Stimulated activated CD4-positive, alpha-beta T cell treated with anti-CD3 and anti-CD28 coated beads, Interleukin-4, amount 100 ng/mL, for 48 hours (primary cell): ENCODE data around the gene MYO1E.
"Not testable (repeated sequence)": the region's sequence is repeated elsewhere in the genome, so short reads cannot be mapped to it uniquely, and the experiment has no call there.

Source experiments
- DNase-seq, 2 donors: peaks; one replicate each; pipeline ENCODE4 v3.0.0-alpha.2; 2020; ENCODE audit warnings: low read depth in 2 of 2

MYO1E gene

GRCh38 chr15:59166601-59167265 is 205.9 kb downstream of the MYO1E start:
- no peak for DNase-seq

GRCh38 chr15:59166166-59166565 is 206.5 kb downstream of the MYO1E start:
- no peak for DNase-seq

- no peak for DNase-seq
These were observed 206.9 kb downstream of the MYO1E start for GRCh38 chr15:59165726-59166125.

GRCh38 chr15:59162080-59162479 is 210.6 kb downstream of the MYO1E start:
- not testable (repeated sequence) for DNase-seq

- peak in 1 of 2 donors; percentile 20 for DNase-seq
These were observed 211.6 kb downstream of the MYO1E start for GRCh38 chr15:59160880-59161593.

- no peak for DNase-seq
These were observed 213.5 kb downstream of the MYO1E start for GRCh38 chr15:59159210-59159609.

- DNase-seq: no peak
These were observed 214.0 kb downstream of the MYO1E start for GRCh38 chr15:59158701-59159034.

- DNase-seq: no peak
These were observed 214.6 kb downstream of the MYO1E start for GRCh38 chr15:59157840-59158700.

GRCh38 chr15:59157396-59157795 is 215.3 kb downstream of the MYO1E start:
- no peak for DNase-seq

- DNase-seq: no peak
These were observed 217.2 kb downstream of the MYO1E start for GRCh38 chr15:59155431-59155830.

- no peak for DNase-seq
These were observed 218.4 kb downstream of the MYO1E start for GRCh38 chr15:59154243-59154642.

GRCh38 chr15:59153466-59153865 is 219.2 kb downstream of the MYO1E start:
- DNase-seq: no peak

GRCh38 chr15:59152694-59153450 is 219.8 kb downstream of the MYO1E start:
- DNase-seq: no peak

GRCh38 chr15:59150185-59150584 is 222.5 kb downstream of the MYO1E start:
- no peak for DNase-seq

- DNase-seq: no peak
These were observed 224.4 kb downstream of the MYO1E start for GRCh38 chr15:59148153-59148833.

GRCh38 chr15:59147666-59148065 is 225.0 kb downstream of the MYO1E start:
- no peak for DNase-seq

GRCh38 chr15:59144594-59144993 is 228.1 kb downstream of the MYO1E start:
- DNase-seq: not testable (repeated sequence)

- no peak for DNase-seq
These were observed 229.4 kb downstream of the MYO1E start for GRCh38 chr15:59143281-59143680.

- DNase-seq: no peak
These were observed 232.0 kb downstream of the MYO1E start for GRCh38 chr15:59140422-59141226.

GRCh38 chr15:59138243-59138642 is 234.4 kb downstream of the MYO1E start:
- peak; percentile 34 to 40 for DNase-seq
